Urinary bladder (tissue), 4 donors: ENCODE data around the gene AASS. TPM values are rescaled to one million over a fixed set of nuclear protein-coding genes. Genes with fewer than 3 reads are reported as not detected.

ENCODE experiments used
- DNase-seq: peaks from one replicate; pipeline ENCODE4 v3.0.0-alpha.2; 2015; ENCODE audit errors: extremely low spot score
- H3K27ac ChIP-seq: one replicate; pipeline ENCODE4 v1.5.1; 2013; ENCODE audit warnings: low read depth, mild to moderate bottlenecking, moderate library complexity
- H3K36me3 ChIP-seq: one replicate; pipeline ENCODE4 v1.6.1; 2013; ENCODE audit warnings: mild to moderate bottlenecking, moderate library complexity; ENCODE audit not compliant: insufficient read depth
- H3K4me1 ChIP-seq: one replicate; pipeline ENCODE4 v1.6.1; 2013; ENCODE audit warnings: mild to moderate bottlenecking, moderate library complexity; ENCODE audit not compliant: insufficient read depth
- H3K4me3 ChIP-seq: one replicate; pipeline ENCODE4 v1.5.1; 2013; ENCODE audit warnings: low read depth, low read length
- WGBS: extraction: QIAGEN DNeasy Blood & Tissue Kit; methylation state at CpG from one replicate; pipeline ENCODE4 v1.1.7; 2013; 5-methylcytosine and 5-hydroxymethylcytosine counted together
- polyA plus RNA-seq: library from polyadenylated mRNA; stranded (reverse); fragments of 200-250 nt; gene quantifications from one replicate; pipeline ENCODE4 v1.2.3, GENCODE V29; 2013
- small RNA-seq: library from RNA; depleted of rRNA; stranded (forward); fragments of <200 nt; gene quantifications from one replicate; pipeline ENCODE3, GENCODE V24; 2014
- total RNA-seq: library from RNA; depleted of rRNA; stranded (reverse); fragments of >200 nt; gene quantifications from one replicate; pipeline ENCODE4 v1.2.3, GENCODE V29; 2014
- donor health status: healthy with polysubstance abuse.
- donor health status: healthy.

AASS gene
- total and polyA plus RNA-seq, 2 donors, result 24.5 to 60.7 TPM

DNA sequence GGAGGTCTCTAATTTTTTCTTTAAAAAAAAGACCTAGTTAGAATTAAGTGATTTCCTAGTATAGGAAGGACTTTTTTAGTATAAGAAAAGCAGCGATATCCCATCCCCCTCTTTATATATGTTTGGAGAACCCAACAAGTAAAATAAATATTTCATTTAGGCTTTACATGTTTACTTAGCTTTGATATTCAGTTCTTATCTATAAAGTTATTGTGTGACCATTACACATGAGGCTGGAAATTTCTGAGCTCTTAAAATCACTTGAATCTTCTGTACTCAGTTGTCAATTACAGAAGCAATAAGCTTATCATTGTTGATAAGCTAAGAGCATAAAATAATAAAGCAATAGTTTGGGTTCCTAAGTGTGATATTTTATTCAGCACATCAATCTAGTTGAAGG lies 89.7 kb downstream of the AASS start:
- no peaks in the 10 kb centered on the region for H3K4me1 ChIP-seq
- DNase-seq, result no peak
- no peaks in the 10 kb centered on the region for H3K36me3 ChIP-seq
- WGBS, result 67% methylated on average over 1 of the region's 1 CpG
- H3K4me3 ChIP-seq, result no peak overlapping the region
- no peak overlapping the region for H3K27ac ChIP-seq

DNA sequence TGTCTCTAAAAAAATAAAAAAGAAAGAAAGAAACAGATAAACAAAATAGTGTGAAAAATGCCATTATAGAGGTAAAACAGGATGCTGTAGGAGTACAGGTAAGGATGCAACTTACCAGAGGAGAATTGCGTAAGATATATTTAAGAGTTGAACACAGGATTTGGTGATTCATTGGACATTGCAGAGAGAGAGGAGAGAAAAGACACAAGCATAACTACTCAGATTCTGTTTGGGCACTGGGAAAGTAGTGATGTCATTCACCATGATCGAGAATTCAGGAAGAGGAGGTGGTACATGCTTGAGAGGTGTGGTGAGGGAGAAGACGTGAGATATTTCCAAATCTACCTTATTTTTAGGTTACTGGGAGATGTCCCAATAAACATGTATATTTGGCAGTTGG lies 97.6 kb downstream of the AASS start:
- no peak for DNase-seq
- WGBS, result 84% methylated on average over 3 of the region's 3 CpGs
- H3K4me3 ChIP-seq, result no peak overlapping the region

DNA sequence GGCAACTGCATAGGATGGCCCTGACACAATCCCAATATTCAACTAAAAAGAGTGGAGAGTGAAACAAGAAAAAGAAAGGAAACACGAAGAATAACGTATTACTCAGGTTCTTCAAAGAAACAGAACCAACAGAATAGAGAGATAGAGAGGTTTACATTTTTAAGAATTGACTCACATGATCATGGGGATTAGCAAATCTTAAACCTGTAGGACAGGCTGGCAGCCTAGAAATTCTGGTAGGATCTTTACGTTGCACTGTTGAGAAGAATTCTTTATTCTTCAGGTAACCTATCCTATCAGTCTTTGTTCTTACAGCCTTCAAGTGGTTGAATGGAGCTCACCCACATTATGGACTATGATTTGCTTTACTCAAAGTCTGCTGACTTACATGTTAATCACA lies 103.9 kb downstream of the AASS start:
- Histone ChIP-seq H3K4me3 (no peak overlapping the region), H3K36me3 (no peaks in the 10 kb centered on the region), H3K27ac (no peak overlapping the region), H3K4me1 (no peaks in the 10 kb centered on the region)
- DNase-seq, result no peak
- WGBS, result 71% methylated on average over 3 of the region's 3 CpGs

More for the DNA sequence above, 97.6 kb downstream of the AASS start:
- Histone ChIP-seq H3K36me3 (no peaks in the 10 kb centered on the region), H3K27ac (no peak overlapping the region), H3K4me1 (no peaks in the 10 kb centered on the region)

DNA sequence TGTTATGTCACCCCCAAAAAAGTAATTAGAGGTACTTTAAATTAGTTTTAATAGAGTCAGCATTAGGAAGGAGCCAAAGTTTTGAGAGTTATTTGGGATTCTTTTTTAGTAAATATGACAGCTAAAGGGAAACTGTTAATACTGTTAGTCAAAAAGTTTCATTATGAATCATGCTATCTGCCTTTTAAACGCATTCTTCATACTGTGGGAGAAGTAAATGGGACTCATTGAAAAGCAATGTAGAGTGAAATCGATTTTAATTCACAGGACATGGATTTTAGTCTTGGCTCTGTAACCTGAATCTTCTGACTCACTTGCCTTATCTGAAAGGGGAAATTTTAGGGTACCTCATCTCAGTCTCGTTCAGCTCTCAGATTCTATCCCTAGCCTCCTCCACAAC lies 105.1 kb downstream of the AASS start:
- H3K36me3 ChIP-seq, result no peaks in the 10 kb centered on the region
- 82% methylated on average over 3 of the region's 3 CpGs for WGBS
- H3K4me1 ChIP-seq, result no peaks in the 10 kb centered on the region
- H3K27ac ChIP-seq, result no peak overlapping the region
- no peak for DNase-seq
- H3K4me3 ChIP-seq, result no peak overlapping the region

DNA sequence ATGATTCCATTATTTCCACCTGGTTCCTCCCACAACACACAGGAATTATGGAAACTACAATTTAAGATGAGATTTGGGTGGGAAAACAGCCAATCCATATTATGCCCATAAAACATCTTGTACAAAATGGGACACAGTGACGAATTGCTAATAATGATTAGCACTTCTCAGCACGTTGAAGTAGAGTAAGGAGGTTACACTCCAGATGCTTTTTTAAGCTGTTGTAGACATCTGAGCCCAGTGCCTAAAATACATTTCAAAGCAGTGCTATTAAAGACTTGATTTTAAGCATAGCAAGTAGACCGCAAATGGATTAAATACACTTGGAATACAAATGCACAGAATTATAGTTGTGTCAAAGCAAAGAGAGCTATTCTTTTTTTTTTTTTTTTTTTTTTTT lies 105.9 kb downstream of the AASS start:
- no peak overlapping the region for H3K4me3 ChIP-seq
- DNase-seq, result no peak
- H3K4me1 ChIP-seq, result no peaks in the 10 kb centered on the region
- no peak overlapping the region for H3K27ac ChIP-seq
- no peaks in the 10 kb centered on the region for H3K36me3 ChIP-seq
- WGBS, result 74% methylated on average over 3 of the region's 3 CpGs

DNA sequence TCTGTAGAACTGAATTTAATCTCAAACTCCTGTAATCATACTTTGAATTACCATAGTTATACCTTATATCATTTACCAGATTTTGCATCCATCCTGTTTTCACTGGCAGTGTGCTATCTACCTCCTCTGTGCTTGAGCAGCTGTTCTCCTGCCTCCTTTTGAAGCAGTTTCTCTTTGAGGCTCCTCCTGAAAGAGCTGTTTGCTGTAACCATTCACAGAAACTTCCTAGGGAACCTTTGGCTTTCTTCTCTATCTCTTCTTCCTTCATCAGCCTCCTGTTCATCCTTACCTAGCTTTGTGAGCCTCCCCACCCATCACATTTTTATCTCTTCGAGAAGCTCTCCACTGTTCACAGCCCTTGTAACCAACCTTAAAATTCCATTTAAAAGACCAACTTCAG lies 108.2 kb downstream of the AASS start:
- no peak overlapping the region for H3K4me3 ChIP-seq
- H3K4me1 ChIP-seq, result no peaks in the 10 kb centered on the region
- WGBS, result 89% methylated on average over 1 of the region's 1 CpG
- no peaks in the 10 kb centered on the region for H3K36me3 ChIP-seq
- H3K27ac ChIP-seq, result no peak overlapping the region
- DNase-seq, result no peak

DNA sequence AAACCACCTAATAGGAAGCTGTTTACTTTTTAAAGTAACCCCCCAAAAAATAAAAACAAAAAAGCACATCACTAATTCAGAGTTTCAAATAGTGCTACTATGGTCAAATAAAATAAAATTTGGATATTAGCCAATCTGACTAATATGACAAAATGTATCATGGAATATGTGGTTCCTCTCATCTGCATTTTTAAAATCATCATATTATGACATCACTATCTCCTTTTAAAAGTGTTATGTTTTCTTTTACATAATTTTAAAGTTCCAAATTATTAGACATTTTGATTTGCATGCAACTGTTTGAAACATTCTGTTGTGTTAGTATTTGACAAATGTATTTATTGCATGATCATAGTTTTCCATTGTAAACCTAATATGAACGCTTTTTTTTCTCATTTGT lies 110.4 kb downstream of the AASS start:
- H3K4me1 ChIP-seq, result no peaks in the 10 kb centered on the region
- WGBS, result 85% methylated on average over 1 of the region's 1 CpG
- no peak overlapping the region for H3K4me3 ChIP-seq
- no peak for DNase-seq
- no peak overlapping the region for H3K27ac ChIP-seq
- no peaks in the 10 kb centered on the region for H3K36me3 ChIP-seq

DNA sequence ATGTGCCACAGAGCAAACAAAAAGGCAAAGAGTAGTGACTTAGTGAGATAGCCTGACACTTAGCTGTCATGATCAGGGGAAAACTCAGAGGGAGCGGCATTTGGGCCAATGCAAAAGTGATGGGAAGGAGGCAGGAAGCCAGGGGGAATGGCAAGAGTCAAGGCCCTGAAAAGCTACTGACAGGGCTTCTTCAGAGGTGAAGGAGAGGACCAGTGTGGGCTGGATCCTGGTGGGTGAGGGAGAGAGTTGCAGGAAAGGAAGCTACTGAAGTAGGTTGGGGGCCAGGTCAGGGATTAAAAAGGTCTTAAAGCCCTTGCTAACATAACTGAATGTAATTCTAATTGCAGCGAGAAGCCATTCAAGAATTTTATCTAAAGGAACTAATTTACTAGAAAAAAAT lies 117.0 kb downstream of the AASS start:
- WGBS, result 92% methylated on average over 2 of the region's 2 CpGs
- no peak overlapping the region for H3K4me3 ChIP-seq
- no peaks in the 10 kb centered on the region for H3K4me1 ChIP-seq
- no peak overlapping the region for H3K27ac ChIP-seq
- no peaks in the 10 kb centered on the region for H3K36me3 ChIP-seq
- DNase-seq, result no peak

Small RNA genes within 50 kb of the gene (small RNA-seq; reads per million reads assigned to genes)
- gene RNU7-154P, result not detected

Other genes with a start within 250 kb of the AASS start
- not detected for gene FEZF1, start 160.5 kb upstream of the AASS start, total RNA-seq
- gene FEZF1, start 160.5 kb upstream of the AASS start, polyA plus RNA-seq, result not detected